Kidney (tissue), 14 donors: ENCODE data around the gene ATP8A2. TPM values are rescaled to one million over a fixed set of nuclear protein-coding genes. Genes with fewer than 3 reads are reported as not detected.
"Not testable (repeated sequence)": the region's sequence is repeated elsewhere in the genome, so short reads cannot be mapped to it uniquely, and the experiment has no call there.

Experiments used
- DNase-seq, 5 donors: peaks; one replicate each; pipeline ENCODE4 v3.0.0-alpha.2; 2013 to 2020
- FAIRE-seq: peaks from 2 replicates; lab custom pipeline; 2012; peaks lifted over from hg19 to GRCh38; lab: Jason Lieb, UNC
- H3K27ac ChIP-seq, 2 donors: one replicate each; pipeline ENCODE4 v1.7.0; 2013; ENCODE audit warnings: low read depth in 2 of 2, low read length in 2 of 2, inconsistent platforms in 1 of 2
- H3K27me3 ChIP-seq: one replicate; pipeline ENCODE4 v1.7.1; 2013; ENCODE audit warnings: low read length, inconsistent platforms; ENCODE audit not compliant: control insufficient read depth, insufficient read depth
- H3K36me3 ChIP-seq, 3 donors: one replicate each; pipeline versions ENCODE4 v1.7.0 to v1.7.1; 2013; ENCODE audit warnings: low read length in 3 of 3, control low read depth in 1 of 3, inconsistent platforms in 1 of 3; ENCODE audit not compliant: insufficient read depth in 3 of 3, control insufficient read depth in 2 of 3
- H3K4me1 ChIP-seq, 3 donors: one replicate each; pipeline versions ENCODE4 v1.7.0 to v1.7.1; 2013; ENCODE audit warnings: low read length in 3 of 3, inconsistent platforms in 1 of 3, low read depth in 1 of 3; ENCODE audit not compliant: control insufficient read depth in 2 of 3, insufficient read depth in 2 of 3
- H3K4me3 ChIP-seq, 3 donors: one replicate each; pipeline versions ENCODE4 v1.7.0 to v1.8.1; 2013; ENCODE audit warnings: low read length in 3 of 3, control low read depth in 1 of 3, inconsistent platforms in 1 of 3
- H3K9ac ChIP-seq, 3 donors: one replicate each; pipeline versions ENCODE4 v1.7.0 to v1.7.1; 2013; ENCODE audit warnings: low read length in 3 of 3, control low read depth in 1 of 3, inconsistent platforms in 1 of 3
- H3K9me3 ChIP-seq, 3 donors: one replicate each; pipeline versions ENCODE4 v1.7.0 to v1.7.1; 2013; ENCODE audit warnings: low read length in 3 of 3, control low read depth in 1 of 3, inconsistent platforms in 1 of 3; ENCODE audit not compliant: control insufficient read depth in 2 of 3, insufficient read depth in 1 of 3
- CTCF ChIP-seq: IDR thresholded peaks from 3 replicates; pipeline ENCODE4 v1.5.1; 2012; ENCODE audit warnings: mild to moderate bottlenecking, moderate library complexity, borderline replicate concordance; ENCODE audit not compliant: insufficient read depth; ENCODE audit errors: extremely low read depth
- intact Hi-C: fragments of 100-400 bp; cut with DNase I; formaldehyde crosslinking; loops from one replicate; pipeline ENCODE4 v1.11.1; 2022
- polyA plus RNA-seq: library from polyadenylated mRNA; stranded (reverse); fragments of 350-450 nt; fragmentation: Illumina TruSeq; extraction: RNeasy Lipid Tissue Mini Kit (QIAGEN cat#74804); gene quantifications from one replicate; pipeline ENCODE4 v1.2.3, GENCODE V29; 2014; ENCODE audit warnings: low read depth, low replicate concordance; ENCODE audit not compliant: insufficient read depth
- total RNA-seq: library from RNA; stranded (reverse); fragmentation: NEBNext Ultra II Directional; extraction: Animal tissue kit (Norgen Biotek cat#: 25700); gene quantifications from one replicate; pipeline ENCODE4 v1.2.1, GENCODE V29; 2021
- donor health status: control.
- donor health status: control.
- donor health status: control.
- donor health status: control.
- donor health status: control.
- donor health status: DM: yes; HTN: yes; CAD: no.
- donor health status: Normal renal cell carcinoma (clear cell type).

ATP8A2 gene
- total and polyA plus RNA-seq, 2 donors from 2014 or later, result 0.50 to 0.73 TPM

GRCh38 chr13:25571237-25571636 lies 199.5 kb downstream of the ATP8A2 start:
- Histone ChIP-seq H3K27ac (no peak overlapping the region), H3K9ac (no peak overlapping the region), H3K4me1 (no peaks in the 10 kb centered on the region), H3K27me3 (no peaks in the 10 kb centered on the region), H3K36me3 (no peaks in the 10 kb centered on the region), H3K4me3 (no peak overlapping the region), H3K9me3 (no peaks in the 10 kb centered on the region)
- no peak for DNase-seq
- FAIRE-seq, result no peak
- no peak for TF ChIP-seq CTCF
- intact Hi-C loops, result no loop called here

GRCh38 chr13:25572171-25572570 lies 200.4 kb downstream of the ATP8A2 start:
- H3K4me1 ChIP-seq, H3K4me3 ChIP-seq, FAIRE-seq, H3K27me3 ChIP-seq, intact Hi-C loops, H3K9ac ChIP-seq, H3K9me3 ChIP-seq, H3K36me3 ChIP-seq, DNase-seq, H3K27ac ChIP-seq: not testable (repeated sequence)

- DNase-seq, result peak in 4 of 5 donors; percentile 93 to 98 (median 95)
Measured at GRCh38 chr13:25574437-25575411, 202.9 kb downstream of the ATP8A2 start.

More at GRCh38 chr13:25574437-25575411, 202.9 kb downstream of the ATP8A2 start:
- Histone ChIP-seq H3K27ac (no peak overlapping the region), H3K4me1 (no peaks in the 10 kb centered on the region), H3K27me3 (no peaks in the 10 kb centered on the region), H3K4me3 (no peak overlapping the region), H3K36me3 (no peaks in the 10 kb centered on the region), H3K9ac (no peak overlapping the region), H3K9me3 (no peaks in the 10 kb centered on the region)
- intact Hi-C loops, result loop anchor here (5.0 kb wide), 1 partner anchor 488 kb away; no protein-coding TSS in a partner anchor
- FAIRE-seq, result peak; percentile 59
- TF ChIP-seq CTCF, result peak; percentile 83
